Dermis blood vessel endothelial cell (primary cell): ENCODE measurements around the gene SLC36A3. TPM values are rescaled to one million over a fixed set of nuclear protein-coding genes. Genes with fewer than 3 reads are reported as not detected.
A peak's percentile ranks its signal among the peaks of the same experiment; 100 is the strongest.
"Not testable (repeated sequence)": the region's sequence is repeated elsewhere in the genome, so short reads cannot be mapped to it uniquely, and the experiment has no call there.

ENCODE experiments used
- DNase-seq: peaks from one replicate; pipeline ENCODE4 v3.0.0; 2010
- total RNA-seq: library from RNA; depleted of rRNA; stranded (reverse); fragments of >200 nt; gene quantifications from 2 replicates; pipeline ENCODE4 v1.2.3, GENCODE V29; 2014

The SLC36A3 gene
- not detected in 2 replicates for total RNA-seq

- no peak for DNase-seq
Measured at GRCh38 chr5:151303666-151304065, at the start of gene SLC36A3. SLC36A3 (minus strand) TSS chr5:151303766; CDS start chr5:151303354, 412 bp downstream.

GRCh38 chr5:151351671-151352070 is 48.1 kb upstream of the SLC36A3 start:
- no peak for DNase-seq

GRCh38 chr5:151348789-151349188 is 45.2 kb upstream of the SLC36A3 start:
- no peak for DNase-seq

- no peak for DNase-seq
Measured at GRCh38 chr5:151347369-151347768, 43.8 kb upstream of the SLC36A3 start, which contains the start of gene SLC36A2. SLC36A2 (minus strand) TSS chr5:151347559; CDS start chr5:151347460, 99 bp downstream.

GRCh38 chr5:151345808-151346478 is 42.4 kb upstream of the SLC36A3 start:
- DNase-seq, result no peak

GRCh38 chr5:151345187-151345807 is 41.7 kb upstream of the SLC36A3 start:
- no peak for DNase-seq

GRCh38 chr5:151344088-151344487 is 40.5 kb upstream of the SLC36A3 start:
- no peak for DNase-seq

GRCh38 chr5:151340004-151340403 is 36.4 kb upstream of the SLC36A3 start:
- no peak for DNase-seq

- DNase-seq, result no peak
Measured at GRCh38 chr5:151338734-151339133, 35.2 kb upstream of the SLC36A3 start.

GRCh38 chr5:151332857-151333256 is 29.3 kb upstream of the SLC36A3 start:
- no peak for DNase-seq

- DNase-seq, result no peak
Measured at GRCh38 chr5:151328734-151329133, 25.2 kb upstream of the SLC36A3 start.

- no peak for DNase-seq
Measured at GRCh38 chr5:151327585-151327984, 24.0 kb upstream of the SLC36A3 start.

- no peak for DNase-seq
Measured at GRCh38 chr5:151326266-151326665, 22.7 kb upstream of the SLC36A3 start.

- no peak for DNase-seq
Measured at GRCh38 chr5:151320481-151320880, 16.9 kb upstream of the SLC36A3 start.

- DNase-seq, result peak; percentile 17
Measured at GRCh38 chr5:151318850-151319732, 15.5 kb upstream of the SLC36A3 start.

- no peak for DNase-seq
Measured at GRCh38 chr5:151317871-151318270, 14.3 kb upstream of the SLC36A3 start.

- DNase-seq, result peak; percentile 79
Measured at GRCh38 chr5:151315998-151316597, 12.5 kb upstream of the SLC36A3 start.

GRCh38 chr5:151313357-151313756 is 9.8 kb upstream of the SLC36A3 start:
- no peak for DNase-seq

- DNase-seq, result no peak
Measured at GRCh38 chr5:151312756-151313324, 9.3 kb upstream of the SLC36A3 start.

GRCh38 chr5:151310932-151311331 is 7.4 kb upstream of the SLC36A3 start:
- no peak for DNase-seq

- DNase-seq, result not testable (repeated sequence)
Measured at GRCh38 chr5:151309821-151310220, 6.3 kb upstream of the SLC36A3 start.

GRCh38 chr5:151309266-151309665 is 5.7 kb upstream of the SLC36A3 start:
- not testable (repeated sequence) for DNase-seq
